HepG2 (cell line): ENCODE results near the gene SLC34A3. TPM values are rescaled to one million over a fixed set of nuclear protein-coding genes. Genes with fewer than 3 reads are reported as not detected.
A peak's percentile ranks its signal among the peaks of the same experiment; 100 is the strongest.

Experiments
- KLF9 ChIP-seq: IDR thresholded peaks from 2 replicates; pipeline ENCODE4 v1.6.1; 2016; ENCODE audit warnings: low read depth
- NFKBIZ ChIP-seq: IDR thresholded peaks from 2 replicates; pipeline ENCODE4 v1.6.1; 2018; ENCODE audit warnings: missing genetic modification reagents, missing compliant biosample characterization
- PITX1 ChIP-seq: sonication (generic); formaldehyde crosslinking; IDR thresholded peaks from 2 replicates; pipeline ENCODE4 v1.5.1; 2020; ENCODE audit warnings: mild to moderate bottlenecking, missing genetic modification reagents
- RNF2 ChIP-seq: fragments of 450-650 bp; conservative IDR thresholded peaks from 2 replicates; pipeline ENCODE4 v1.6.1; 2016; ENCODE audit warnings: low read depth
- SRSF4 ChIP-seq: fragments of 200-400 bp; formaldehyde crosslinking; IDR thresholded peaks from one replicate; pipeline ENCODE4 v1.6.1; 2018; ENCODE audit warnings: mild to moderate bottlenecking, low read depth, low read length, moderate library complexity; ENCODE audit not compliant: poor library complexity, severe bottlenecking
- TCF12 ChIP-seq, 2 experiments: fragments of 450-650 bp in 1 of 2; sonication (generic) in 1 of 2; formaldehyde crosslinking in 1 of 2; IDR thresholded peaks; 2 replicates each; pipeline versions ENCODE4 v1.6.1 to v1.8.0; 2017 to 2022; ENCODE audit warnings: antibody characterized with exemption in 1 of 2, mild to moderate bottlenecking in 1 of 2, missing genetic modification reagents in 1 of 2, moderate library complexity in 1 of 2
- ZNF124 ChIP-seq: sonication (generic); formaldehyde crosslinking; IDR thresholded peaks from 2 replicates; pipeline ENCODE4 v1.4.0; 2020; ENCODE audit warnings: missing genetic modification reagents
- polyA plus RNA-seq, 8 experiments: library from polyadenylated mRNA; depleted of rRNA in 3 of 8; stranded (reverse) in 7 of 8; unstranded in 1 of 8; fragments of >200 nt; fragmentation: Illumina TruSeq in 4 of 8; extraction: Trizol in 4 of 8; gene quantifications; 2 replicates each; pipeline versions ENCODE4 v1.2.1 to v1.2.3, GENCODE V29; 2011 to 2016; ENCODE audit warnings: low read depth in 4 of 8, missing spikeins in 1 of 8, mixed read lengths in 1 of 8; ENCODE audit not compliant: insufficient read depth in 1 of 8
- total RNA-seq, 5 experiments: library from RNA; depleted of rRNA; stranded (reverse); fragments of >200 nt; fragmentation: Illumina TruSeq; extraction: Trizol; gene quantifications; 2 replicates each; pipeline ENCODE4 v1.2.3, GENCODE V29; 2016; ENCODE audit warnings: low read depth in 1 of 5
- TF ChIP-seq, protein P1 (sequence below): sonication (generic); formaldehyde crosslinking; IDR thresholded peaks from 2 replicates; pipeline ENCODE4 v1.5.1; 2020; ENCODE audit warnings: mild to moderate bottlenecking, missing genetic modification reagents, moderate library complexity
- TF ChIP-seq, protein P2 (sequence below): sonication (generic); formaldehyde crosslinking; IDR thresholded peaks from 2 replicates; pipeline ENCODE4 v1.4.0; 2020; ENCODE audit warnings: missing genetic modification reagents
- TF ChIP-seq, protein P3 (sequence below), 2 experiments: sonication (generic) in 1 of 2; formaldehyde crosslinking in 1 of 2; IDR thresholded peaks; 2 replicates each; pipeline versions ENCODE4 v1.5.1 to v1.6.1; 2011 to 2020; ENCODE audit warnings: borderline replicate concordance in 1 of 2, low read depth in 1 of 2, low read length in 1 of 2, mild to moderate bottlenecking in 1 of 2, missing genetic modification reagents in 1 of 2, moderate library complexity in 1 of 2
- TF ChIP-seq, protein P4 (sequence below): IDR thresholded peaks from 2 replicates; pipeline ENCODE4 v1.6.1; 2016
- TF ChIP-seq, protein P5 (sequence below): sonication (generic); formaldehyde crosslinking; IDR thresholded peaks from 2 replicates; pipeline ENCODE4 v1.4.0; 2020; ENCODE audit warnings: missing genetic modification reagents
- TF ChIP-seq, protein P6 (sequence below), 2 experiments: sonication (generic) in 1 of 2; formaldehyde crosslinking in 1 of 2; IDR thresholded peaks; 2 replicates each; pipeline versions ENCODE4 v1.4.0 to v1.6.1; 2018 to 2020; ENCODE audit warnings: missing genetic modification reagents in 2 of 2, borderline replicate concordance in 1 of 2, low read depth in 1 of 2, mild to moderate bottlenecking in 1 of 2, missing biosample characterization in 1 of 2

The SLC34A3 gene
- total and polyA plus RNA-seq, 2 of the 13 experiments (the other 11 are each of a cell fraction or from before 2014, with no cell fraction given): 0.07 to 1.0 TPM

DNA sequence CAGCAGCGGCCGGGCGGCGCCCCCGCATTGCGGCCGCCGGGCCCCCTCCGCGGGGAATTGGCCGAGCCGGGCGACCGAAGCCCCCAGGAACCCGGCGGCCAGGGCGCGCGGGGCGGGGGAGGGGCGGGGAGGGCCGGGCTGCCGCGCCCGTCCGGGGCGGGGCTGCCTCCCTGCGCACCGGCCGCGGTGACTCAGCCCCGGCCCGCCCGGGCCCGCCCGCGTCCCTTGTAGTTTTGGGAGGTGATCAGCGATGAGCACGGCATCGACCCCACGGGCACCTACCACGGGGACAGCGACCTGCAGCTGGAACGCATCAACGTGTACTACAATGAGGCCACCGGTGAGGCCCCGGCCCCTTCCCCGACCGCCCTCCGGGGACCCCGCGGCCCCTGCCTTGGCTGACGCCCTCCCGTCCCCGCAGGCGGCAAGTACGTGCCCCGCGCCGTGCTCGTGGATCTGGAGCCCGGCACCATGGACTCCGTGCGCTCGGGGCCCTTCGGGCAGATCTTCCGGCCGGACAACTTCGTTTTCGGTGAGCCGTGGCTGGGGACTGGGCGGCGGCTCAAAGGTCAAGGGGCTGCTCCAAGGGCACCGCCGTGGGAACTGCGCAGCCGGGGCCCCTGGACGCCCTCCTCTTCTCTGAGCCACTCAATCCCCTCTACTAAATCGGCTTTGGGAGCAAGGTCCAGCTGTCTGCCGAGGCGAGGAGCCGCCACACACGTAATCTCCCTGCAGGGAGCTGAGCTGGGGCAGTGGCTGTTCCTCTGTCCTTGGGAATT lies 11.0 kb downstream of the SLC34A3 start (continued):
- TF ChIP-seq, protein P1, sequence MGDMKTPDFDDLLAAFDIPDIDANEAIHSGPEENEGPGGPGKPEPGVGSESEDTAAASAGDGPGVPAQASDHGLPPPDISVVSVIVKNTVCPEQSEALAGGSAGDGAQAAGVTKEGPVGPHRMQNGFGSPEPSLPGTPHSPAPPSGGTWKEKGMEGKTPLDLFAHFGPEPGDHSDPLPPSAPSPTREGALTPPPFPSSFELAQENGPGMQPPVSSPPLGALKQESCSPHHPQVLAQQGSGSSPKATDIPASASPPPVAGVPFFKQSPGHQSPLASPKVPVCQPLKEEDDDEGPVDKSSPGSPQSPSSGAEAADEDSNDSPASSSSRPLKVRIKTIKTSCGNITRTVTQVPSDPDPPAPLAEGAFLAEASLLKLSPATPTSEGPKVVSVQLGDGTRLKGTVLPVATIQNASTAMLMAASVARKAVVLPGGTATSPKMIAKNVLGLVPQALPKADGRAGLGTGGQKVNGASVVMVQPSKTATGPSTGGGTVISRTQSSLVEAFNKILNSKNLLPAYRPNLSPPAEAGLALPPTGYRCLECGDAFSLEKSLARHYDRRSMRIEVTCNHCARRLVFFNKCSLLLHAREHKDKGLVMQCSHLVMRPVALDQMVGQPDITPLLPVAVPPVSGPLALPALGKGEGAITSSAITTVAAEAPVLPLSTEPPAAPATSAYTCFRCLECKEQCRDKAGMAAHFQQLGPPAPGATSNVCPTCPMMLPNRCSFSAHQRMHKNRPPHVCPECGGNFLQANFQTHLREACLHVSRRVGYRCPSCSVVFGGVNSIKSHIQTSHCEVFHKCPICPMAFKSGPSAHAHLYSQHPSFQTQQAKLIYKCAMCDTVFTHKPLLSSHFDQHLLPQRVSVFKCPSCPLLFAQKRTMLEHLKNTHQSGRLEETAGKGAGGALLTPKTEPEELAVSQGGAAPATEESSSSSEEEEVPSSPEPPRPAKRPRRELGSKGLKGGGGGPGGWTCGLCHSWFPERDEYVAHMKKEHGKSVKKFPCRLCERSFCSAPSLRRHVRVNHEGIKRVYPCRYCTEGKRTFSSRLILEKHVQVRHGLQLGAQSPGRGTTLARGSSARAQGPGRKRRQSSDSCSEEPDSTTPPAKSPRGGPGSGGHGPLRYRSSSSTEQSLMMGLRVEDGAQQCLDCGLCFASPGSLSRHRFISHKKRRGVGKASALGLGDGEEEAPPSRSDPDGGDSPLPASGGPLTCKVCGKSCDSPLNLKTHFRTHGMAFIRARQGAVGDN (CRISPR knock-in tag): peak; percentile 67
- TF ChIP-seq, protein P2, sequence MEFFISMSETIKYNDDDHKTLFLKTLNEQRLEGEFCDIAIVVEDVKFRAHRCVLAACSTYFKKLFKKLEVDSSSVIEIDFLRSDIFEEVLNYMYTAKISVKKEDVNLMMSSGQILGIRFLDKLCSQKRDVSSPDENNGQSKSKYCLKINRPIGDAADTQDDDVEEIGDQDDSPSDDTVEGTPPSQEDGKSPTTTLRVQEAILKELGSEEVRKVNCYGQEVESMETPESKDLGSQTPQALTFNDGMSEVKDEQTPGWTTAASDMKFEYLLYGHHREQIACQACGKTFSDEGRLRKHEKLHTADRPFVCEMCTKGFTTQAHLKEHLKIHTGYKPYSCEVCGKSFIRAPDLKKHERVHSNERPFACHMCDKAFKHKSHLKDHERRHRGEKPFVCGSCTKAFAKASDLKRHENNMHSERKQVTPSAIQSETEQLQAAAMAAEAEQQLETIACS: no peak
- TF ChIP-seq, protein P3, sequence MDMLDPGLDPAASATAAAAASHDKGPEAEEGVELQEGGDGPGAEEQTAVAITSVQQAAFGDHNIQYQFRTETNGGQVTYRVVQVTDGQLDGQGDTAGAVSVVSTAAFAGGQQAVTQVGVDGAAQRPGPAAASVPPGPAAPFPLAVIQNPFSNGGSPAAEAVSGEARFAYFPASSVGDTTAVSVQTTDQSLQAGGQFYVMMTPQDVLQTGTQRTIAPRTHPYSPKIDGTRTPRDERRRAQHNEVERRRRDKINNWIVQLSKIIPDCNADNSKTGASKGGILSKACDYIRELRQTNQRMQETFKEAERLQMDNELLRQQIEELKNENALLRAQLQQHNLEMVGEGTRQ (IDR thresholded peaks at IDR 0.05; ENCODE audit: low read depth, low read length): no peak
- TF ChIP-seq, protein P3 (CRISPR knock-in tag; IDR thresholded peaks at IDR 0.05; ENCODE audit: borderline replicate concordance): no peak
- TF ChIP-seq TCF12 (IDR thresholded peaks at IDR 0.05) (no peak), TCF12 (CRISPR knock-in tag; IDR thresholded peaks at IDR 0.05) (no peak; the same call in 1 of the 2 replicates), RNF2 (no peak), KLF9 (CRISPR knock-in tag) (no peak), SRSF4 (no peak), ZNF124 (CRISPR knock-in tag) (no peak), NFKBIZ (CRISPR knock-in tag) (no peak), PITX1 (CRISPR knock-in tag) (peak; percentile 71)
- TF ChIP-seq, protein P4, sequence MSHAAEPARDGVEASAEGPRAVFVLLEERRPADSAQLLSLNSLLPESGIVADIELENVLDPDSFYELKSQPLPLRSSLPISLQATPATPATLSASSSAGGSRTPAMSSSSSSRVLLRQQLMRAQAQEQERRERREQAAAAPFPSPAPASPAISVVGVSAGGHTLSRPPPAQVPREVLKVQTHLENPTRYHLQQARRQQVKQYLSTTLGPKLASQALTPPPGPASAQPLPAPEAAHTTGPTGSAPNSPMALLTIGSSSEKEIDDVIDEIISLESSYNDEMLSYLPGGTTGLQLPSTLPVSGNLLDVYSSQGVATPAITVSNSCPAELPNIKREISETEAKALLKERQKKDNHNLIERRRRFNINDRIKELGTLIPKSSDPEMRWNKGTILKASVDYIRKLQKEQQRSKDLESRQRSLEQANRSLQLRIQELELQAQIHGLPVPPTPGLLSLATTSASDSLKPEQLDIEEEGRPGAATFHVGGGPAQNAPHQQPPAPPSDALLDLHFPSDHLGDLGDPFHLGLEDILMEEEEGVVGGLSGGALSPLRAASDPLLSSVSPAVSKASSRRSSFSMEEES: no peak
- TF ChIP-seq, protein P5, sequence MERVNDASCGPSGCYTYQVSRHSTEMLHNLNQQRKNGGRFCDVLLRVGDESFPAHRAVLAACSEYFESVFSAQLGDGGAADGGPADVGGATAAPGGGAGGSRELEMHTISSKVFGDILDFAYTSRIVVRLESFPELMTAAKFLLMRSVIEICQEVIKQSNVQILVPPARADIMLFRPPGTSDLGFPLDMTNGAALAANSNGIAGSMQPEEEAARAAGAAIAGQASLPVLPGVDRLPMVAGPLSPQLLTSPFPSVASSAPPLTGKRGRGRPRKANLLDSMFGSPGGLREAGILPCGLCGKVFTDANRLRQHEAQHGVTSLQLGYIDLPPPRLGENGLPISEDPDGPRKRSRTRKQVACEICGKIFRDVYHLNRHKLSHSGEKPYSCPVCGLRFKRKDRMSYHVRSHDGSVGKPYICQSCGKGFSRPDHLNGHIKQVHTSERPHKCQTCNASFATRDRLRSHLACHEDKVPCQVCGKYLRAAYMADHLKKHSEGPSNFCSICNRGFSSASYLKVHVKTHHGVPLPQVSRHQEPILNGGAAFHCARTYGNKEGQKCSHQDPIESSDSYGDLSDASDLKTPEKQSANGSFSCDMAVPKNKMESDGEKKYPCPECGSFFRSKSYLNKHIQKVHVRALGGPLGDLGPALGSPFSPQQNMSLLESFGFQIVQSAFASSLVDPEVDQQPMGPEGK (CRISPR knock-in tag): peak; percentile 92
- TF ChIP-seq, protein P6, sequence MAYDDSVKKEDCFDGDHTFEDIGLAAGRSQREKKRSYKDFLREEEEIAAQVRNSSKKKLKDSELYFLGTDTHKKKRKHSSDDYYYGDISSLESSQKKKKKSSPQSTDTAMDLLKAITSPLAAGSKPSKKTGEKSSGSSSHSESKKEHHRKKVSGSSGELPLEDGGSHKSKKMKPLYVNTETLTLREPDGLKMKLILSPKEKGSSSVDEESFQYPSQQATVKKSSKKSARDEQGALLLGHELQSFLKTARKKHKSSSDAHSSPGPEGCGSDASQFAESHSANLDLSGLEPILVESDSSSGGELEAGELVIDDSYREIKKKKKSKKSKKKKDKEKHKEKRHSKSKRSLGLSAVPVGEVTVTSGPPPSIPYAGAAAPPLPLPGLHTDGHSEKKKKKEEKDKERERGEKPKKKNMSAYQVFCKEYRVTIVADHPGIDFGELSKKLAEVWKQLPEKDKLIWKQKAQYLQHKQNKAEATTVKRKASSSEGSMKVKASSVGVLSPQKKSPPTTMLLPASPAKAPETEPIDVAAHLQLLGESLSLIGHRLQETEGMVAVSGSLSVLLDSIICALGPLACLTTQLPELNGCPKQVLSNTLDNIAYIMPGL (CRISPR knock-in tag; IDR thresholded peaks at IDR 0.05; ENCODE audit: borderline replicate concordance in 1 of 2, low read depth in 1 of 2): peak; percentile 10 to 24; a peak in 2 of 4 replicates
